ENCODE data around the gene CCSER2. TPM values are rescaled to one million over a fixed set of nuclear protein-coding genes. Genes with fewer than 3 reads are reported as not detected.

The CCSER2 gene
- total RNA-seq, 2 experiments from 2014 or later, result 56.9 to 57.5 TPM

- Mint-ChIP-seq H3K4me1 (ENCODE audit: low read depth) (peaks cover 28% of the 10 kb centered on the region), H3K36me3 (ENCODE audit: low read depth) (peaks cover 11% of the 10 kb centered on the region), H3K27me3 (no peaks in the 10 kb centered on the region), H3K4me3 (no peak overlapping the region), H3K27ac (no peak overlapping the region), H3K9me3 (no peaks in the 10 kb centered on the region)
- ATAC-seq, result no peak
- POLR2A ChIA-PET, result interaction anchor here (0.8 to 1.4 kb wide), 2 partner anchors 9 to 71 kb away, joined by 3 read pairs; partner anchors contain the start of gene CCSER2
- CTCF ChIA-PET, result interaction anchor here (1.2 to 6.8 kb wide), 5 partner anchors 12 to 203 kb away, joined by 3 to 63 read pairs (median 4); no protein-coding TSS in a partner anchor
- intact Hi-C loops (cut with micrococcal nuclease), result no loop called here
- TF ChIP-seq CTCF (IDR thresholded peaks at IDR 0.05), result no peak
- DNase-seq, result no peak
Observed at GRCh38 chr10:84337199-84337598, 8.8 kb downstream of the CCSER2 start.

GRCh38 chr10:84339025-84339424 lies 10.6 kb downstream of the CCSER2 start:
- ATAC-seq (no peak), DNase-seq (no peak)
- H3K27ac Mint-ChIP-seq, result no peak overlapping the region
- H3K9me3 Mint-ChIP-seq, result no peaks in the 10 kb centered on the region
- TF ChIP-seq CTCF (IDR thresholded peaks at IDR 0.05), result no peak
- H3K4me1 Mint-ChIP-seq (ENCODE audit: low read depth), result peaks cover 47% of the 10 kb centered on the region
- intact Hi-C loops (cut with micrococcal nuclease), result no loop called here
- no peaks in the 10 kb centered on the region for H3K27me3 Mint-ChIP-seq
- no peak overlapping the region for H3K4me3 Mint-ChIP-seq
- CTCF ChIA-PET, result interaction anchor here (2.5 to 6.8 kb wide), 2 partner anchors 13 to 198 kb away, joined by 9 to 63 read pairs; no protein-coding TSS in a partner anchor
- POLR2A ChIA-PET, result no interaction called here
- H3K36me3 Mint-ChIP-seq (ENCODE audit: low read depth), result peaks cover 13% of the 10 kb centered on the region

- TF ChIP-seq CTCF (IDR thresholded peaks at IDR 0.05), result no peak
- peaks cover 57% of the 10 kb centered on the region for H3K4me1 Mint-ChIP-seq (ENCODE audit: low read depth)
- POLR2A ChIA-PET, result no interaction called here
- ATAC-seq (no peak), DNase-seq (no peak)
- no peaks in the 10 kb centered on the region for H3K9me3 Mint-ChIP-seq
- intact Hi-C loops (cut with micrococcal nuclease), result no loop called here
- H3K27ac Mint-ChIP-seq, result no peak overlapping the region
- peaks cover 16% of the 10 kb centered on the region for H3K36me3 Mint-ChIP-seq (ENCODE audit: low read depth)
- no peaks in the 10 kb centered on the region for H3K27me3 Mint-ChIP-seq
- CTCF ChIA-PET, result interaction anchor here (3.1 to 6.8 kb wide), 2 partner anchors 12 to 197 kb away, joined by 21 to 63 read pairs; no protein-coding TSS in a partner anchor
- H3K4me3 Mint-ChIP-seq, result no peak overlapping the region
Observed at GRCh38 chr10:84340187-84340586, 11.8 kb downstream of the CCSER2 start.

GRCh38 chr10:84340632-84341537 lies 12.5 kb downstream of the CCSER2 start:
- no peak for TF ChIP-seq CTCF (IDR thresholded peaks at IDR 0.05)
- no peaks in the 10 kb centered on the region for H3K9me3 Mint-ChIP-seq
- no peaks in the 10 kb centered on the region for H3K27me3 Mint-ChIP-seq
- intact Hi-C loops (cut with micrococcal nuclease), result no loop called here
- H3K27ac Mint-ChIP-seq, result peak overlapping the region; percentile 79
- ATAC-seq, result no peak
- ChIA-PET POLR2A (interaction anchor here (1.2 kb wide), 1 partner anchor 10 kb away, joined by 3 read pairs; no protein-coding TSS in a partner anchor), CTCF (interaction anchor here (1.2 to 6.8 kb wide), 9 partner anchors 10 to 196 kb away, joined by 5 to 63 read pairs (median 9); no protein-coding TSS in a partner anchor)
- no peak for DNase-seq
- peaks cover 58% of the 10 kb centered on the region for H3K4me1 Mint-ChIP-seq (ENCODE audit: low read depth)
- H3K4me3 Mint-ChIP-seq, result no peak overlapping the region
- H3K36me3 Mint-ChIP-seq (ENCODE audit: low read depth), result peaks cover 16% of the 10 kb centered on the region

GRCh38 chr10:84341538-84341856 lies 13.1 kb downstream of the CCSER2 start:
- H3K27me3 Mint-ChIP-seq, result no peaks in the 10 kb centered on the region
- H3K36me3 Mint-ChIP-seq (ENCODE audit: low read depth), result peaks cover 16% of the 10 kb centered on the region
- peaks cover 58% of the 10 kb centered on the region for H3K4me1 Mint-ChIP-seq (ENCODE audit: low read depth)
- POLR2A ChIA-PET, result interaction anchor here (1.2 kb wide), 1 partner anchor 10 kb away, joined by 3 read pairs; no protein-coding TSS in a partner anchor
- H3K9me3 Mint-ChIP-seq, result no peaks in the 10 kb centered on the region
- H3K4me3 Mint-ChIP-seq, result no peak overlapping the region
- ATAC-seq (no peak), DNase-seq (peak; percentile 52)
- CTCF ChIA-PET, result interaction anchor here (0.8 to 3.1 kb wide), 10 partner anchors 9 to 196 kb away, joined by 5 to 21 read pairs (median 7); no protein-coding TSS in a partner anchor
- TF ChIP-seq CTCF (IDR thresholded peaks at IDR 0.05), result no peak
- intact Hi-C loops (cut with micrococcal nuclease), result no loop called here
- peak overlapping the region; percentile 76 for H3K27ac Mint-ChIP-seq

Measured in activated CD8-positive, alpha-beta T cell treated with anti-CD3 and anti-CD28 coated beads for 36 hours (primary cell).